Osteoblast (primary cell): ENCODE results near the gene DHX16. TPM values are rescaled to one million over a fixed set of nuclear protein-coding genes. Genes with fewer than 3 reads are reported as not detected.

ENCODE experiments used
- DNase-seq: peaks from one replicate; pipeline ENCODE4 v3.0.0; 2011; ENCODE audit warnings: low spot score, mixed read lengths; ENCODE audit not compliant: insufficient read length; ENCODE audit errors: missing footprints
- H2AFZ ChIP-seq: 2 replicates; pipeline ENCODE4 v1.6.0; 2011; ENCODE audit warnings: mild to moderate bottlenecking, low read length
- H3K27ac ChIP-seq: 2 replicates; pipeline ENCODE4 v1.5.1; 2011; ENCODE audit warnings: mild to moderate bottlenecking, low read depth, low read length, moderate library complexity
- H3K27me3 ChIP-seq: 2 replicates; pipeline ENCODE4 v1.6.0; 2012; ENCODE audit warnings: mild to moderate bottlenecking, control low read depth, inconsistent platforms, low read length, moderate library complexity; ENCODE audit not compliant: insufficient read depth
- H3K36me3 ChIP-seq: 2 replicates; pipeline ENCODE4 v1.5.1; 2011; ENCODE audit warnings: mild to moderate bottlenecking, low read length, control low read depth, moderate library complexity; ENCODE audit not compliant: insufficient read depth
- H3K4me1 ChIP-seq: 2 replicates; pipeline ENCODE4 v1.5.1; 2011; ENCODE audit warnings: mild to moderate bottlenecking, low read length, control low read depth, moderate library complexity; ENCODE audit not compliant: insufficient read depth
- H3K4me2 ChIP-seq: 2 replicates; pipeline ENCODE4 v1.6.0; 2011; ENCODE audit warnings: mild to moderate bottlenecking, low read length; ENCODE audit not compliant: insufficient read depth
- H3K4me3 ChIP-seq: fragments of 200-600 bp; sonication (generic); 3 replicates; pipeline ENCODE4 v1.5.1; 2012; ENCODE audit warnings: mild to moderate bottlenecking, low read length, inconsistent platforms; ENCODE audit not compliant: insufficient read depth
- H3K79me2 ChIP-seq: 2 replicates; pipeline ENCODE4 v1.6.0; 2012; ENCODE audit warnings: mild to moderate bottlenecking, low read length, control low read depth, inconsistent platforms; ENCODE audit not compliant: insufficient read depth
- H3K9me3 ChIP-seq: 2 replicates; pipeline ENCODE4 v1.5.1; 2011; ENCODE audit warnings: low read depth, low read length, control low read depth
- H4K20me1 ChIP-seq: 2 replicates; pipeline ENCODE4 v1.6.0; 2012; ENCODE audit warnings: mild to moderate bottlenecking, low read length, control low read depth; ENCODE audit not compliant: insufficient read depth
- total RNA-seq: library from RNA; depleted of rRNA; stranded (reverse); fragments of >200 nt; gene quantifications from 2 replicates; pipeline ENCODE4 v1.2.3, GENCODE V29; 2012
- TF ChIP-seq, protein P1 (sequence below): IDR thresholded peaks from 2 replicates; pipeline ENCODE4 v1.5.1; 2011; ENCODE audit warnings: mild to moderate bottlenecking, low read depth, low read length, moderate library complexity; ENCODE audit errors: extremely low read depth

Gene DHX16
- total RNA-seq, 1 donor: 26.1 TPM

- H3K4me1 ChIP-seq: peaks cover 19% of the 10 kb centered on the region
- TF ChIP-seq, protein P1, sequence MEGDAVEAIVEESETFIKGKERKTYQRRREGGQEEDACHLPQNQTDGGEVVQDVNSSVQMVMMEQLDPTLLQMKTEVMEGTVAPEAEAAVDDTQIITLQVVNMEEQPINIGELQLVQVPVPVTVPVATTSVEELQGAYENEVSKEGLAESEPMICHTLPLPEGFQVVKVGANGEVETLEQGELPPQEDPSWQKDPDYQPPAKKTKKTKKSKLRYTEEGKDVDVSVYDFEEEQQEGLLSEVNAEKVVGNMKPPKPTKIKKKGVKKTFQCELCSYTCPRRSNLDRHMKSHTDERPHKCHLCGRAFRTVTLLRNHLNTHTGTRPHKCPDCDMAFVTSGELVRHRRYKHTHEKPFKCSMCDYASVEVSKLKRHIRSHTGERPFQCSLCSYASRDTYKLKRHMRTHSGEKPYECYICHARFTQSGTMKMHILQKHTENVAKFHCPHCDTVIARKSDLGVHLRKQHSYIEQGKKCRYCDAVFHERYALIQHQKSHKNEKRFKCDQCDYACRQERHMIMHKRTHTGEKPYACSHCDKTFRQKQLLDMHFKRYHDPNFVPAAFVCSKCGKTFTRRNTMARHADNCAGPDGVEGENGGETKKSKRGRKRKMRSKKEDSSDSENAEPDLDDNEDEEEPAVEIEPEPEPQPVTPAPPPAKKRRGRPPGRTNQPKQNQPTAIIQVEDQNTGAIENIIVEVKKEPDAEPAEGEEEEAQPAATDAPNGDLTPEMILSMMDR: no peak
- no peak overlapping the region for H3K27ac ChIP-seq
- H3K27me3 ChIP-seq: no peaks in the 10 kb centered on the region
- H3K36me3 ChIP-seq: peaks cover 60% of the 10 kb centered on the region
- H3K4me2 ChIP-seq: no peak overlapping the region
- H3K9me3 ChIP-seq: no peaks in the 10 kb centered on the region
- H2AFZ ChIP-seq: no peak overlapping the region
- H4K20me1 ChIP-seq: peaks cover 2% of the 10 kb centered on the region
- no peak for DNase-seq
- H3K79me2 ChIP-seq: peaks cover 36% of the 10 kb centered on the region
- H3K4me3 ChIP-seq: no peak overlapping the region
Observed at GRCh38 chr6:30619561-30619960, 53.2 kb downstream of the DHX16 start.

GRCh38 chr6:30618270-30618797, 54.5 kb downstream of the DHX16 start:
- H3K4me2 ChIP-seq: peak overlapping the region; percentile 98
- TF ChIP-seq, protein P1: no peak
- peaks cover 14% of the 10 kb centered on the region for H4K20me1 ChIP-seq
- no peaks in the 10 kb centered on the region for H3K9me3 ChIP-seq
- peak overlapping the region; percentile 96 for H2AFZ ChIP-seq
- H3K4me3 ChIP-seq: peak overlapping the region; percentile 98
- H3K79me2 ChIP-seq: peaks cover 40% of the 10 kb centered on the region
- H3K36me3 ChIP-seq: peaks cover 50% of the 10 kb centered on the region
- DNase-seq: no peak
- no peaks in the 10 kb centered on the region for H3K27me3 ChIP-seq
- peaks cover 32% of the 10 kb centered on the region for H3K4me1 ChIP-seq
- peak overlapping the region; percentile 99 for H3K27ac ChIP-seq

DNA sequence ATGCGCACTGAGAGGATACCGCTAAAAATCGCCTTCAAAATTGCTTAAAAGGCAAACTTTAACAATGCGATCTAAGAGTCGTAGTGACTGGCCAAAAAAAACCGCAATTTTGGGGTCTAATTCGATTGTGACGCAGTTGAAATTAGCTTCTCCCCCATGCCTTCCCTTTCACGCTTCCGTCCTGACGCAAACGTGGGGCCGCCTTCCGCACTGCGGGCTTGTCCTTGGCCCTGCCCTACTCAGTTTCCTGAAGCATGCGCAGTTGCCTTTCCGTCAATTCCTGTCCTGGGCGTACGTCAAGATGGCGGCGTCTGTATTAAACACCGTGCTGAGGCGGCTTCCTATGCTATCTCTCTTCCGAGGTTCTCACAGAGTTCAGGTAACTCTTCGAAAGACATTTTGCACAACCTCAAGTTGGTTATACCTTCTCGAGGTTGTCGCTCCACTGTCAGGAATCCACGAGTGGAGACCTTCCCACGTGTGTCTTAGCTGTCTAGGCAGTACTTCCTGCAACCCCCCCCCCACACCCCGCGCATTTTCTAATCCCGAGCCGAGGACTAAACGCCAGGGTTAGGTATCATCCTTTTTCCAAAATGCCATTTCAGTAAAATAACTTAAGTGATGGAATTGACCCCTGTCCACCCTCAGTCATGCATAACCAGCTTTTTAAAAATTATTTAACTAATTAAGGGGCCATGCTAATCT, 55.1 kb downstream of the DHX16 start, which contains the start of gene MRPS18B:
MRPS18B (plus strand) TSS at position 276 of the 705 bp plus-strand sequence; CDS start at position 302, 26 bp downstream.
- H3K9me3 ChIP-seq: no peaks in the 10 kb centered on the region
- peak within 1 kb of the TSS; percentile 98 for H3K4me2 ChIP-seq
- peaks cover 38% of the 10 kb centered on the region for H3K4me1 ChIP-seq
- peaks cover 40% of the 10 kb centered on the region for H3K79me2 ChIP-seq
- no peaks in the 10 kb centered on the region for H3K27me3 ChIP-seq
- H4K20me1 ChIP-seq: peaks cover 19% of the 10 kb centered on the region
- peak; percentile 93 for DNase-seq
- TF ChIP-seq, protein P1: no peak
- peak within 1 kb of the TSS; percentile 99 for H3K27ac ChIP-seq
- H3K4me3 ChIP-seq: peak within 1 kb of the TSS; percentile 98
- peak within 1 kb of the TSS; percentile 96 for H2AFZ ChIP-seq
- H3K36me3 ChIP-seq: peaks cover 44% of the 10 kb centered on the region
